ENCODE results near the gene IL4.
A peak's percentile ranks its signal among the peaks of the same experiment; 100 is the strongest.

IL4 gene

GRCh38 chr5:132664696-132665209 lies 9.0 kb upstream of the IL4 start:
- Histone ChIP-seq H3K27ac (no peak overlapping the region), H3K27me3 (ENCODE audit: insufficient read depth, low read depth, severe bottlenecking) (no peaks in the 10 kb centered on the region), H3K4me3 (ENCODE audit: low read depth, low read length) (no peak overlapping the region), H3K9me3 (ENCODE audit: severe bottlenecking) (no peaks in the 10 kb centered on the region), H3K36me3 (no peaks in the 10 kb centered on the region)
- no peak for TF ChIP-seq CTCF (IDR thresholded peaks at IDR 0.05; ENCODE audit: low read depth, low read length)
- DNase-seq, result no peak

GRCh38 chr5:132665574-132666080 lies 8.2 kb upstream of the IL4 start:
- H3K4me3 ChIP-seq (ENCODE audit: low read depth, low read length), result no peak overlapping the region
- TF ChIP-seq CTCF (IDR thresholded peaks at IDR 0.05; ENCODE audit: low read depth, low read length), result no peak
- no peak for DNase-seq
- H3K27ac ChIP-seq, result no peak overlapping the region
- H3K36me3 ChIP-seq, result no peaks in the 10 kb centered on the region
- H3K9me3 ChIP-seq (ENCODE audit: severe bottlenecking), result no peaks in the 10 kb centered on the region
- H3K27me3 ChIP-seq (ENCODE audit: insufficient read depth, low read depth, severe bottlenecking), result no peaks in the 10 kb centered on the region

GRCh38 chr5:132666310-132667123 lies 7.3 kb upstream of the IL4 start:
- no peak for DNase-seq
- Histone ChIP-seq H3K4me3 (ENCODE audit: low read depth, low read length) (no peak overlapping the region), H3K36me3 (no peaks in the 10 kb centered on the region), H3K9me3 (ENCODE audit: severe bottlenecking) (no peaks in the 10 kb centered on the region), H3K27ac (no peak overlapping the region), H3K27me3 (ENCODE audit: insufficient read depth, low read depth, severe bottlenecking) (no peaks in the 10 kb centered on the region)
- no peak for TF ChIP-seq CTCF (IDR thresholded peaks at IDR 0.05; ENCODE audit: low read depth, low read length)

GRCh38 chr5:132667309-132667708 lies 6.5 kb upstream of the IL4 start:
- Histone ChIP-seq H3K9me3 (ENCODE audit: severe bottlenecking) (no peaks in the 10 kb centered on the region), H3K27ac (no peak overlapping the region), H3K4me3 (ENCODE audit: low read depth, low read length) (no peak overlapping the region), H3K27me3 (ENCODE audit: insufficient read depth, low read depth, severe bottlenecking) (no peaks in the 10 kb centered on the region), H3K36me3 (no peaks in the 10 kb centered on the region)
- no peak for TF ChIP-seq CTCF (IDR thresholded peaks at IDR 0.05; ENCODE audit: low read depth, low read length)
- no peak for DNase-seq

- H3K4me3 ChIP-seq (ENCODE audit: low read depth, low read length), result no peak overlapping the region
- no peak overlapping the region for H3K27ac ChIP-seq
- TF ChIP-seq CTCF (IDR thresholded peaks at IDR 0.05; ENCODE audit: low read depth, low read length), result no peak
- DNase-seq, result peak; percentile 59
- H3K27me3 ChIP-seq (ENCODE audit: insufficient read depth, low read depth, severe bottlenecking), result no peaks in the 10 kb centered on the region
- H3K36me3 ChIP-seq, result no peaks in the 10 kb centered on the region
- H3K9me3 ChIP-seq (ENCODE audit: severe bottlenecking), result no peaks in the 10 kb centered on the region
These were observed 5.8 kb upstream of the IL4 start for GRCh38 chr5:132667761-132668705.
